Coronary artery (tissue), 2 donors: ENCODE measurements around the gene GTF2I.

Experiments
- DNase-seq: peaks from one replicate; pipeline ENCODE4 v3.0.0-alpha.2; 2017; ENCODE audit warnings: low spot score
- H3K27ac ChIP-seq, 2 donors: fragments of 200-600 bp; sonication (generic); one replicate each; pipeline ENCODE4 v1.5.1; 2016 to 2019
- H3K4me3 ChIP-seq: fragments of 200-600 bp; sonication (generic); 2 replicates; pipeline ENCODE4 v1.5.1; 2016; ENCODE audit warnings: mild to moderate bottlenecking, moderate library complexity
- CTCF ChIP-seq: fragments of 200-600 bp; sonication (generic); IDR thresholded peaks from one replicate; pipeline ENCODE4 v1.5.1; 2019; ENCODE audit warnings: antibody characterized with exemption

Gene GTF2I

DNA sequence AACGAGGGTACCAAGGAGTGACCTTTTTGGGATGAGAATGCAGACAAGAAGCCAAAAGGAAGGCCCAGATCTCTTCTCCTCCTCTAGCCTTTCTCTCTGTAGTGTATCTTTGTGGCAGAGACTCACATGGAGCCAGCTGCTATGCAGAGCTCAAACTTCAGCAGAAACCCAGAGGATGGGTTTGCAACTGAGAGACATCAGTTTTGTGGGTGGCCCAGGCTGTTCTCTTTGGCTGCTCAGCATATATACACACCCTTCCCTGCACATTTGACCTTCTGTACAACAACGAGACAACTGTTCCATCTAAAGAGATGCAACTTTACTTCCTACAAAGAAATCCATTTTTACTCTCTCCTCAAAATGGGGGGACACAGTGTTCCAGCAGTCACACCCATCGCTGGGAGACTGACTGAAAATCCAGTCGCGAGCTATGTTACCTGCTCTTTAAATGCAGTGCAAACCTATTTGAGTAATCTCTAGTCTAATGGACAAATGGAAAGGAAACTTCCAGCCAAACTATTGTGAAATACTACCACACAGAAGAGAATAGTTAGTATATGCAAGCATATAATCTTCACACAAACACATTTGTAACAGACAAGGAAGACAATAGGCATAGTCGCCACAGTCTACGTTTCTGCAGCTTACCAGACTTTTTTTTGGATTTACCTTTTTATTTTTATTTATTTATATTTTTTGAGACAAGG lies 51.2 kb downstream of the GTF2I start:
- Histone ChIP-seq H3K4me3 (no peak overlapping the region), H3K27ac (no peak overlapping the region)
- TF ChIP-seq CTCF = no peak
- no peak for DNase-seq

DNA sequence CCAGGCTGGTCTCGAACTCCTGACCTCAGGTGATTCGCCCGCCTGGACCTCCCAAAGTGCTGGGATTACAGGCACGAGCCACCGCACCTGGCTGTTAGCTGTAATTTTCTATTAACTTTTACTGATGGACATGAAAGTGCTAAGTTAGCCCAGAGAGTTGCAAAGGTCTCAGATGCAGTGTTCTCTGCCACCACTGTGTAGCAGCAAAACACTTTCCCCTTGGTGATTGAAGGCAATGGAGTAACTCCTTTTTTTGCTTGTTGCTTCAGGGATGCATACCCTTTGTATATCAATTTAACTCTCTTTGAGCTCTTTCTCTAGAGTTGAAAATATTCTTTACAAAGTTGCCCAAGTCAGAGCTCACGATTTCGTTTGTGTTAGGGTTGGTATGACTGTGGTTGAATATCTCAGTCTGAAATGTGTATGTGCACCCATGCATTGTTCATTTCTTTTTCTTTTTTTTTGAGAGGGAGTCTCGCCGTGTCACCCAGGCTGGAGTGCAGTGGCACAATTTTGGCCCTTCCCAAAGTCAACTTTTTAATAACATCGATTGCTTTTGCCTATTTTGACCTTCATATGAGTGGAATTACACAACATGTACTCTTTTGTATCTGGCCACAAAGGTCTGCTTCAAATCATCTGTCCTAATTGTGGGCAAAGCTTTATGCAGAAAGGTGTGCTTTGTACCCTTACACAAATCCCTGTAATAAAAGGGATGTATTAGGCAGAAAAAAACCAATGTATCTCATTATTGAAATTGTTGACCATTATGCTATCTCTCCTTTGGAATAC lies 52.6 kb downstream of the GTF2I start:
- H3K4me3 ChIP-seq = no peak overlapping the region
- DNase-seq = no peak
- TF ChIP-seq CTCF = no peak
- no peak overlapping the region for H3K27ac ChIP-seq

DNA sequence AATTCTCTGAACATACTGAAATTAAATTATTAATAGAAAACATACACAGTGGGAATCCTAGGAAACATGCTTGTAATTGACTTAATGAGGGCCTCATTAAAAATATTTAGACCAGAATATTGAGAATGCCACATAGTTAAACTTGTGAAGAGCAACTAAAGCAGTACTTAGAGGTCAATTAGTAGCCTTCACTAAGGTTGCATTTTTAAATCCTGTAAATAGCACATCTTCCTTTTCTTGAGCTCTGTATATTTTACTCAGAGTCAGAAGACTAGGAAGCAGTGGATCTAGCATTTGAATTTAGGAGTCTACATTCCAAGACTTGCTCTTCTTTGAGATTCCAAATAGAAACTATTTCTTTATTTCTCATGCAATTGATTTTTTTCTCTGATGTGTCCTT lies 56.0 kb downstream of the GTF2I start:
- Histone ChIP-seq H3K4me3 (no peak overlapping the region), H3K27ac (no peak overlapping the region)
- TF ChIP-seq CTCF = no peak
- DNase-seq = no peak

- no peak overlapping the region for H3K27ac ChIP-seq
- no peak for DNase-seq
- TF ChIP-seq CTCF = no peak
- H3K4me3 ChIP-seq = no peak overlapping the region
These were observed 60.4 kb downstream of the GTF2I start for GRCh38 chr7:74717889-74718288.

DNA sequence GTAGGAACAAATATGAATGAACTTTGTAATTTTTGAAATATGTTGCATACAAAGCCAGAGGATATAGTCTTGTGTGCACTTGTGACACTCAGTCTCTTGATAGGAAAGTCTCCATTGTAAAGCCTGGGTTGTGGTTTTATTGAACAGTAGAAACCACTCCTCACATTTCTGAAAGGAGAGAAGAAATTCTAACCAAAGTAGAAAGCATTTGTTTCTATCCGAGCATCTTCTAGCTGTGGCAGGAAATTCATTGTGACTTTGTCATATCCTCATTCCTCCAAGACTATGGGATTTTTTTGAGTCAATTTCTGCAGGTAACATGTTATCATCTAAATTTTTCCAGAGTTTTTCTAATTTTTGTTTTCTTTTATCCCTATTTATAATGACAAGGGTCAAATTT lies 60.8 kb downstream of the GTF2I start:
- H3K4me3 ChIP-seq = no peak overlapping the region

GRCh38 chr7:74722153-74722552 lies 64.6 kb downstream of the GTF2I start:
- TF ChIP-seq CTCF = no peak
- no peak for DNase-seq
- H3K4me3 ChIP-seq = no peak overlapping the region
- no peak overlapping the region for H3K27ac ChIP-seq

More for the DNA sequence above, 60.8 kb downstream of the GTF2I start:
- TF ChIP-seq CTCF = no peak
- H3K27ac ChIP-seq = no peak overlapping the region
- no peak for DNase-seq

DNA sequence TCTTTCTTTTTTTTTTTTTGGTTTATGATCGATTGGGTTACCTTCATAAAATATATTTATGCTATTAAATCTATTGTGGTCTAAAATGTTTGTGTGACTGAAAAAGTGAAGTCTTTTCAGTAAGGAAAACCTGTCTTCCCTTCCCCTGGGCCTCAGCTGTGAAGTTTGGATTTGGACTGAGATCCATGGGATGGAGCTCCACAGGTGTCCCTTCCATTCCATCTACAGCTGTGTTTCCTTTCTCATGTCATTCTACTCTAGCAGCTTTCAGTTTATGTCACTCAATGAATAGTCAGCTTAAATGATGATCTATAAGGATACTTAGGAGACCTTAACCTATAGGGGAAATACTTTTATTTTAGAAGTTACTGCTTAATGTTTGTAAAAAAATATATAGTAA lies 68.3 kb downstream of the GTF2I start:
- no peak overlapping the region for H3K4me3 ChIP-seq
- H3K27ac ChIP-seq = no peak overlapping the region
- TF ChIP-seq CTCF = no peak

More for the DNA sequence above, 68.3 kb downstream of the GTF2I start:
- no peak for DNase-seq
